Embryonic facial prominence (tissue), 1 donor: ENCODE results near the gene PDLIM7.

Source experiments
- DNase-seq: peaks from one replicate; pipeline ENCODE4 v3.0.0-alpha.2; 2016; ENCODE audit errors: extremely low spot score

Gene PDLIM7

GRCh38 chr5:177524539-177524900 is 27.1 kb upstream of the PDLIM7 start:
- DNase-seq, result no peak

- no peak for DNase-seq
Measured at GRCh38 chr5:177523711-177524538, 26.5 kb upstream of the PDLIM7 start.

GRCh38 chr5:177520916-177521513 is 23.6 kb upstream of the PDLIM7 start:
- no peak for DNase-seq

- no peak for DNase-seq
Measured at GRCh38 chr5:177520271-177520670, 22.9 kb upstream of the PDLIM7 start.

GRCh38 chr5:177519463-177520235 is 22.2 kb upstream of the PDLIM7 start:
- no peak for DNase-seq

GRCh38 chr5:177516601-177517568 is 19.5 kb upstream of the PDLIM7 start, which contains the start of gene DDX41:
Gene DDX41, minus strand, starts transcription at chr5:177516961. Its CDS starts 16 bp downstream, at chr5:177516945.
- DNase-seq, result peak; percentile 96

GRCh38 chr5:177515580-177515979 is 18.2 kb upstream of the PDLIM7 start:
- no peak for DNase-seq

- no peak for DNase-seq
Measured at GRCh38 chr5:177514541-177514940, 17.1 kb upstream of the PDLIM7 start.

GRCh38 chr5:177513500-177513899 is 16.1 kb upstream of the PDLIM7 start:
- DNase-seq, result no peak

GRCh38 chr5:177512736-177513380 is 15.5 kb upstream of the PDLIM7 start:
- no peak for DNase-seq

GRCh38 chr5:177511796-177512675 is 14.6 kb upstream of the PDLIM7 start:
- DNase-seq, result no peak

GRCh38 chr5:177511181-177511580 is 13.8 kb upstream of the PDLIM7 start:
- no peak for DNase-seq

GRCh38 chr5:177510567-177511053 is 13.2 kb upstream of the PDLIM7 start:
- DNase-seq, result no peak

GRCh38 chr5:177509991-177510566 is 12.7 kb upstream of the PDLIM7 start:
- DNase-seq, result no peak

GRCh38 chr5:177509381-177509951 is 12.1 kb upstream of the PDLIM7 start, which contains the start of gene DOK3:
Gene DOK3, minus strand, starts transcription at chr5:177509826. Its CDS starts 286 bp downstream, at chr5:177509540.
- DNase-seq, result no peak

GRCh38 chr5:177508837-177509236 is 11.4 kb upstream of the PDLIM7 start:
- no peak for DNase-seq

- DNase-seq, result no peak
Measured at GRCh38 chr5:177508221-177508611, 10.8 kb upstream of the PDLIM7 start.

GRCh38 chr5:177507596-177508220 is 10.3 kb upstream of the PDLIM7 start:
- DNase-seq, result no peak
